PC-3 (cell line): ENCODE results near the gene OR1G1.

Experiments used
- EZH2phosphoT487 ChIP-seq: fragments of 300-600 bp; sonication (generic); IDR thresholded peaks from 2 replicates; pipeline ENCODE4 v1.6.1; 2018; ENCODE audit warnings: mild to moderate bottlenecking, antibody characterized with exemption, low read length, borderline replicate concordance
- TF ChIP-seq, protein P1 (sequence below): fragments of 300-600 bp; sonication (generic); conservative IDR thresholded peaks from 2 replicates; pipeline ENCODE4 v1.5.1; 2017; ENCODE audit warnings: antibody characterized with exemption, low read depth, mild to moderate bottlenecking, low read length

DNA sequence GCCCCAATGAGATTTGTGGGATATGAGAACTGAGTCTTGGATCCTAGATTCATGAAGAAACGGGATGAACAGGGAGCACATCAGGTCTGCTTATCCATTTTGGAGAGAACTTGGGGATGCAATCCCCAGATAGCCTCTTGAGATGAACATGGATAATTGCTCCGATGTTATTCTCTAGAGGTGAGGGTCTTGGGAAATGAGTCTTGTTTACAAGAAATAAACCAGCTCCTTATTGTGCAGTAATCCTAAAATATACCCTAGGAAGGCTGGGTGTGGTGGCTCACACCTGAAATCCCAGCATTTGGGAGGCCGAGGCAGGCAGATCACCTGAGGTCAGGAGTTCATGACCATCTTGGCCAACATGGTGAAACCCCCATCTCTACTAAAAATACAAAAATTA is 23.0 kb downstream of the OR1G1 start, which contains the start of gene OR1D2:
- TF ChIP-seq, protein P1, sequence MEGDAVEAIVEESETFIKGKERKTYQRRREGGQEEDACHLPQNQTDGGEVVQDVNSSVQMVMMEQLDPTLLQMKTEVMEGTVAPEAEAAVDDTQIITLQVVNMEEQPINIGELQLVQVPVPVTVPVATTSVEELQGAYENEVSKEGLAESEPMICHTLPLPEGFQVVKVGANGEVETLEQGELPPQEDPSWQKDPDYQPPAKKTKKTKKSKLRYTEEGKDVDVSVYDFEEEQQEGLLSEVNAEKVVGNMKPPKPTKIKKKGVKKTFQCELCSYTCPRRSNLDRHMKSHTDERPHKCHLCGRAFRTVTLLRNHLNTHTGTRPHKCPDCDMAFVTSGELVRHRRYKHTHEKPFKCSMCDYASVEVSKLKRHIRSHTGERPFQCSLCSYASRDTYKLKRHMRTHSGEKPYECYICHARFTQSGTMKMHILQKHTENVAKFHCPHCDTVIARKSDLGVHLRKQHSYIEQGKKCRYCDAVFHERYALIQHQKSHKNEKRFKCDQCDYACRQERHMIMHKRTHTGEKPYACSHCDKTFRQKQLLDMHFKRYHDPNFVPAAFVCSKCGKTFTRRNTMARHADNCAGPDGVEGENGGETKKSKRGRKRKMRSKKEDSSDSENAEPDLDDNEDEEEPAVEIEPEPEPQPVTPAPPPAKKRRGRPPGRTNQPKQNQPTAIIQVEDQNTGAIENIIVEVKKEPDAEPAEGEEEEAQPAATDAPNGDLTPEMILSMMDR, result no peak
- TF ChIP-seq EZH2phosphoT487, result no peak
